Measurements from ENCODE around the gene R3HCC1L. TPM values are rescaled to one million over a fixed set of nuclear protein-coding genes. Genes with fewer than 3 reads are reported as not detected.
A peak's percentile ranks its signal among the peaks of the same experiment; 100 is the strongest.
"Not testable (repeated sequence)": the region's sequence is repeated elsewhere in the genome, so short reads cannot be mapped to it uniquely, and the experiment has no call there.

The R3HCC1L gene
- total RNA-seq, 1 donor from 2014 or later = 17.6 TPM

DNA sequence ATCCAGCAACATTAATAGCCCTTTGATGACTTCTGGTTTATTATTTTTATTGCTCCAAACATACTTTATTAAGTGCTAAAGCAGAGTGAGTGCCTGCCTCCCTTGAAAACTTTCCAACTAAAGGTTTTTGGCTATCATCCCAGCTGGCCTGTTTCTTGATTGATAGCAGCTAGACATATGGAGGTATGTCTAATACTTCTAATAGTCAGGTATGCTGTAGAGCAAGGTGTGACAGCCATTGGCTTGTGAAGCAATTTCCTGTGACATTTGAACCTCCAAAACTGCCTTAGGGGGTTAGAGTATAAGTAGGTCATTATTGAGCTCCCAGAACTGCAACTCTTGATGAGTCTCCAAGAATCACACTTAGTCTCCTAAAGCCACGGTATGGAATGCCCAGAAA, 77.7 kb downstream of the R3HCC1L start:
- no peak for DNase-seq
- intact Hi-C loops (cut with micrococcal nuclease) = loop anchor here (10.0 kb wide), 1 partner anchor 67 kb away; no protein-coding TSS in a partner anchor
- Mint-ChIP-seq H3K9me3 (peaks cover 4% of the 10 kb centered on the region), H3K4me3 (no peak overlapping the region), H3K27ac (no peak overlapping the region), H3K36me3 (ENCODE audit: low read depth) (peaks cover 52% of the 10 kb centered on the region), H3K27me3 (no peaks in the 10 kb centered on the region), H3K4me1 (peaks cover 7% of the 10 kb centered on the region)

- Mint-ChIP-seq H3K27ac (no peak overlapping the region), H3K4me1 (peaks cover 7% of the 10 kb centered on the region), H3K27me3 (no peaks in the 10 kb centered on the region), H3K36me3 (ENCODE audit: low read depth) (peaks cover 53% of the 10 kb centered on the region), H3K4me3 (no peak overlapping the region), H3K9me3 (peaks cover 4% of the 10 kb centered on the region)
- intact Hi-C loops (cut with micrococcal nuclease) = loop anchor here (10.0 kb wide), 1 partner anchor 69 kb away; no protein-coding TSS in a partner anchor
- DNase-seq = no peak
Measured at GRCh38 chr10:98213740-98214139, 79.3 kb downstream of the R3HCC1L start.

- no peak for DNase-seq
- intact Hi-C loops (cut with micrococcal nuclease) = loop anchor here (10.0 kb wide), 1 partner anchor 71 kb away; no protein-coding TSS in a partner anchor
- Mint-ChIP-seq H3K27me3 (no peaks in the 10 kb centered on the region), H3K27ac (no peak overlapping the region), H3K9me3 (peaks cover 13% of the 10 kb centered on the region), H3K4me1 (peaks cover 7% of the 10 kb centered on the region), H3K4me3 (no peak overlapping the region), H3K36me3 (ENCODE audit: low read depth) (peaks cover 52% of the 10 kb centered on the region)
Measured at GRCh38 chr10:98215373-98215772, 80.9 kb downstream of the R3HCC1L start.

DNA sequence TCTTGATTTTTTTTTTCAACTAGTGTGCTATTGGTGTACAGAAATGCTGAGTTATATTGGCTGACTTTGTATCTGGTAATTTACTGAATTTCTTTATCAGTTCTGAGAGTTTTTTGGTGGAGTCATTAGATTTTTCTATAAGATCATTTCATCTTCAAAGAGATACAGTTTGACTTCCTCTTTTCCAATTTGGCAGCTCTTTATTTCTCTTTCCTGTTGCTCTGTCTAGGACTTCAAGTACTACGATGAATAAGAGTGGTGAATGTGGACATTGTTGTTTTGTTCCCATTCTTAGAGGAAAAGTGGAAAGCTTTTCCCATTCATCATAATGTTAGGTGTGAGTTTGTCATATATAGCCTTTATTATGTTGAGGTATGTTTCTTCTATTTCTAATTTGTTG, 83.3 kb downstream of the R3HCC1L start:
- H3K9me3 Mint-ChIP-seq = peaks cover 13% of the 10 kb centered on the region
- H3K36me3 Mint-ChIP-seq (ENCODE audit: low read depth) = peaks cover 43% of the 10 kb centered on the region
- no peak overlapping the region for H3K27ac Mint-ChIP-seq
- H3K27me3 Mint-ChIP-seq = no peaks in the 10 kb centered on the region
- intact Hi-C loops (cut with micrococcal nuclease) = loop anchor here (10.0 kb wide), 1 partner anchor 73 kb away; no protein-coding TSS in a partner anchor
- H3K4me3 Mint-ChIP-seq = no peak overlapping the region
- no peaks in the 10 kb centered on the region for H3K4me1 Mint-ChIP-seq
- DNase-seq = no peak

DNA sequence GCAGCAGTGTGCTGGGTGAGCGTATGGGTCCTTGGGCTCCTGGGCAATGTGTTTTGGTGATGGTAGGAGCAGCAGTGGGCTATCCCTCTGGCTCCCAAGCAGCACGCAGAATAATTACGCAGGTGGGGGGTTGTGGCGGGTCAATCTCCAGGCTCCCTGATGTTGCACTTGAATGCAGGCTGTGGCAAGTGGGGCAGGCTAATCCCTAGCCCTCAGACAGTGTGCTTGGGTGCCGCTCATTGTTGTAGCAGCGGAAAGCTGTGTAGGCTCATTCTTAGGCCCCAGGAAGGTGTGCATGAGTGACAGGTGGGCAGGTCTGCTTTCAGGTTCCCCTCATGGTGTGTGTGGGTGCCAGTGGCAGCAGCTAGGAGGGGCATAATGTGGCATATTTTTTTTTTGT, 89.4 kb downstream of the R3HCC1L start:
- no peak overlapping the region for H3K27ac Mint-ChIP-seq
- peaks cover 15% of the 10 kb centered on the region for H3K9me3 Mint-ChIP-seq
- no peaks in the 10 kb centered on the region for H3K27me3 Mint-ChIP-seq
- H3K4me3 Mint-ChIP-seq = no peak overlapping the region
- intact Hi-C loops (cut with micrococcal nuclease) = no loop called here
- DNase-seq = no peak
- peaks cover 11% of the 10 kb centered on the region for H3K4me1 Mint-ChIP-seq
- peaks cover 34% of the 10 kb centered on the region for H3K36me3 Mint-ChIP-seq (ENCODE audit: low read depth)

GRCh38 chr10:98224509-98224908, 90.1 kb downstream of the R3HCC1L start:
- H3K9me3 Mint-ChIP-seq = peaks cover 11% of the 10 kb centered on the region
- no peak for DNase-seq
- no peak overlapping the region for H3K4me3 Mint-ChIP-seq
- H3K27me3 Mint-ChIP-seq = no peaks in the 10 kb centered on the region
- intact Hi-C loops (cut with micrococcal nuclease) = no loop called here
- no peak overlapping the region for H3K27ac Mint-ChIP-seq
- peaks cover 15% of the 10 kb centered on the region for H3K4me1 Mint-ChIP-seq
- peaks cover 33% of the 10 kb centered on the region for H3K36me3 Mint-ChIP-seq (ENCODE audit: low read depth)

DNA sequence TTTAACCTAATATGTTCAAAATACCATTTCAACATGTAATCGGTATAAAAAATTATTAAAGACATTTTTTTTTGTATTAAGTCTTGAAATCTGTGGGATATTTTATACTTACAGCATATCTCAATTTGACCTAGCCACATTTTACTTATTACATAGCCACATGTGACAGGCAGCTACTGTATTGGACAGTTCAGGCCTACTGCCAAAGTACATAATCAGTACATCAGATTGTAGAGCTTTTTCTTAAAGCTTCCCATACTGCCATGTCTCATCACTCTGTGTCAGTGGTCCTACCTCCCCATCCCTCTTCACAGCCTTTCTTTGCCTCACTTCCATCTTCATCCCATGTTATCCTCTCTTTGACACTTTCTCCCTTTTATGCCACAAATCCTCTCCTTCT, 90.5 kb downstream of the R3HCC1L start:
- H3K9me3 Mint-ChIP-seq = peaks cover 6% of the 10 kb centered on the region
- no peaks in the 10 kb centered on the region for H3K27me3 Mint-ChIP-seq
- intact Hi-C loops (cut with micrococcal nuclease) = no loop called here
- H3K4me3 Mint-ChIP-seq = no peak overlapping the region
- H3K4me1 Mint-ChIP-seq = peaks cover 16% of the 10 kb centered on the region
- peaks cover 28% of the 10 kb centered on the region for H3K36me3 Mint-ChIP-seq (ENCODE audit: low read depth)
- no peak for DNase-seq
- no peak overlapping the region for H3K27ac Mint-ChIP-seq

GRCh38 chr10:98226508-98227144, 92.2 kb downstream of the R3HCC1L start:
- Mint-ChIP-seq H3K27ac (no peak overlapping the region), H3K9me3 (peaks cover 11% of the 10 kb centered on the region), H3K4me3 (no peak overlapping the region), H3K4me1 (peaks cover 16% of the 10 kb centered on the region), H3K36me3 (ENCODE audit: low read depth) (peaks cover 35% of the 10 kb centered on the region), H3K27me3 (no peaks in the 10 kb centered on the region)
- DNase-seq = no peak
- intact Hi-C loops (cut with micrococcal nuclease) = no loop called here

DNA sequence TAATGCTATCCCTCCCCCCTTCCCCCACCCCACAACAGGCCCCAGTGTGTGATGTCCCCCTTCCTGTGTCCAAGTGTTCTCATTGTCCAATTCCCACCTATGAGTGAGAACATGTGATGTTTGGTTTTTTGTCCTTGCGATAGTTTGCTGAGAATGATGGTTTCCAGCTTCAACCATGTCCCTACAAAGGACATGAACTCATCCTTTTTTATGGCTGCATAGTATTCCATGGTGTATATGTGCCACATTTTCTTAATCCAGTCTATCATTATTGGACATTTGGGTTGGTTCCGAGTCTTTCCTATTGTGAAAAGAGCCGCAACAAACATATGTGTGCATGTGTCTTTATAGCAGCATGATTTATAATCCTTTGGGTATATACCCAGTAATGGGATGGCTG, 93.3 kb downstream of the R3HCC1L start:
- Mint-ChIP-seq H3K27ac (peak overlapping the region; percentile 56), H3K9me3 (peaks cover 11% of the 10 kb centered on the region), H3K36me3 (ENCODE audit: low read depth) (peaks cover 36% of the 10 kb centered on the region), H3K4me1 (peaks cover 16% of the 10 kb centered on the region)
- DNase-seq; H3K27me3 Mint-ChIP-seq; intact Hi-C loops (cut with micrococcal nuclease); H3K4me3 Mint-ChIP-seq: not testable (repeated sequence)

DNA sequence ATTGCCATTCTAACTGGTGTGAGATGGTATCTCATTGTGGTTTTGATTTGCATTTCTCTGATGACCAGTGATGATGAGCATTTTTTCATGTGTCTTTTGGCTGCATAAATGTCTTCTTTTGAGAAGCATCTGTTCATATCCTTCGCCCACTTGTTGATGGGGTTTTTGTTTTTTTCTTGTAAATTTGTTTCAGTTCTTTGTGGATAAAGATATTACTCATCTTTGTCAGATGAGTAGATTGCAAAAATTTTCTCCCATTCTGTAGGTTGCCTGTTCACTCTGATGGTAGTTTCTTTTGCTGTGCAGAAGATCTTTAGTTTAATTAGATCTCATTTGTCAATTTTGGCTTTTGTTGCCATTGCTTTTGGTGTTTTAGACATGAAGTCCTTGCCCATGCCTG, 93.8 kb downstream of the R3HCC1L start:
- H3K9me3 Mint-ChIP-seq = peaks cover 11% of the 10 kb centered on the region
- H3K36me3 Mint-ChIP-seq (ENCODE audit: low read depth) = peaks cover 35% of the 10 kb centered on the region
- H3K27ac Mint-ChIP-seq = peak overlapping the region; percentile 56
- H3K4me3 Mint-ChIP-seq; H3K27me3 Mint-ChIP-seq; DNase-seq; intact Hi-C loops (cut with micrococcal nuclease): not testable (repeated sequence)
- peaks cover 15% of the 10 kb centered on the region for H3K4me1 Mint-ChIP-seq

GRCh38 chr10:98231417-98231816, 97.0 kb downstream of the R3HCC1L start:
- peaks cover 5% of the 10 kb centered on the region for H3K9me3 Mint-ChIP-seq
- H3K4me3 Mint-ChIP-seq = no peak overlapping the region
- DNase-seq = no peak
- peaks cover 12% of the 10 kb centered on the region for H3K4me1 Mint-ChIP-seq
- H3K27me3 Mint-ChIP-seq = no peaks in the 10 kb centered on the region
- no peak overlapping the region for H3K27ac Mint-ChIP-seq
- intact Hi-C loops (cut with micrococcal nuclease) = no loop called here
- peaks cover 40% of the 10 kb centered on the region for H3K36me3 Mint-ChIP-seq (ENCODE audit: low read depth)

DNA sequence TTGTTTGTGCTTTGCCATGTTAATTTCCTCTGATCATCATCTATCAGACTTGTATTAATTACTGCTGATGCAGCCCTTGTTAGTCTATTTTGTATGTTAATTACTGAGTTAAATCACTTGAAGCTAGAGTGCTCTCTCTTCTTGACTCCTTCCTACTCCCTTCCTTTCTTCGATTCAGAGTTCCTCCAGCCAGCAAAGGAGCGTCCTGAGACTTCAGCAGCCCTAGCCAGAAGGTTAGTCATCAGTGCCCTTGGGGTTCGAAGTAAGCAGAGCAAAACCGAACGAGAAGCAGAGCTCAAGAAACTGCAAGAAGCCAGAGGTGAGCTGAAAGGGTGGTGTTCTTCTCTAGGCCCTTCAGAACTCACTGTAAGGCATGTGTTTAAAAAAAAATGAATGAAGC, 101.4 kb downstream of the R3HCC1L start:
- Mint-ChIP-seq H3K27ac (no peak overlapping the region), H3K27me3 (no peaks in the 10 kb centered on the region), H3K4me1 (no peaks in the 10 kb centered on the region), H3K9me3 (no peaks in the 10 kb centered on the region), H3K4me3 (no peak overlapping the region), H3K36me3 (ENCODE audit: low read depth) (peaks cover 36% of the 10 kb centered on the region)
- no peak for DNase-seq
- intact Hi-C loops (cut with micrococcal nuclease) = no loop called here

DNA sequence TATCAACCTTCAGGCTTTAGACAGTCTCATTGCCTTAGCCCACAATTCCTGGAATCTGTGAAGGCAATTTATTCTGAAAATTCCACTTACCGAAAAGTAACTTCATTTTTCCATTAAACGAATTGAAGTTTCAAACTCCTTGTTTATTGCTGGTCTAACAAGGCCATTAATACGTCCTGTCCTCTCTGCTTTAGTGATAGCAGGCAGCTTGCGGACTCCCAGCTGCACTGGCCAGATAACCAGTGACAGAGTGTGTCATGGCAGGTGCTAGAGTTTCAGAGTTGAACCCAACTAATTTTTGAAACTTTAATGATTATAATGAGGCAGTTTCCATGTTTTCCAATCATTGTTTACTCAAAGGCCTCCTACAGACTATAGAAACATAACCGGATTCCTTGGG, 102.4 kb downstream of the R3HCC1L start:
- intact Hi-C loops (cut with micrococcal nuclease) = no loop called here
- H3K4me1 Mint-ChIP-seq = no peaks in the 10 kb centered on the region
- DNase-seq = no peak
- H3K27ac Mint-ChIP-seq = no peak overlapping the region
- H3K27me3 Mint-ChIP-seq = no peaks in the 10 kb centered on the region
- H3K36me3 Mint-ChIP-seq (ENCODE audit: low read depth) = peaks cover 41% of the 10 kb centered on the region
- H3K9me3 Mint-ChIP-seq = no peaks in the 10 kb centered on the region
- H3K4me3 Mint-ChIP-seq = no peak overlapping the region

DNA sequence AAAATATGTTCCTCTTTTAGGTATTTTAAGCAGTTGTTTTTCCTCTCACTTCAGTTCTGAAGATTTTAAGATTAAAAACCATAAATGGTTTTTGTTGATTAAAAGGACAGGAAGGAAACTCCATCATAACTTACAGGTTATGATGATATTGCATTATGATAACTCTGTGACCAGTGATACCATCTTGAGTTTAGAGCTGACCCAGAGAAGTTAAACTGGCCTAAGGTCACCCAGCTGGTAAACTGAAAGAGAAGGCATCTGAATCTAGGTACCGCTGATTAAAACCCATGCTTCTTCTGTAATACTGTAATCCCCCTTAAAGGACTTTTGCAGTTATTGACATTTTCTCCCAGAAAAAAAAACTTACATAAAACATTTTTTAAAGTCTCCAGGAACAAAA, 103.9 kb downstream of the R3HCC1L start:
- Mint-ChIP-seq H3K9me3 (no peaks in the 10 kb centered on the region), H3K4me1 (no peaks in the 10 kb centered on the region), H3K4me3 (no peak overlapping the region), H3K27me3 (no peaks in the 10 kb centered on the region), H3K27ac (no peak overlapping the region), H3K36me3 (ENCODE audit: low read depth) (peaks cover 45% of the 10 kb centered on the region)
- intact Hi-C loops (cut with micrococcal nuclease) = no loop called here
- no peak for DNase-seq

DNA sequence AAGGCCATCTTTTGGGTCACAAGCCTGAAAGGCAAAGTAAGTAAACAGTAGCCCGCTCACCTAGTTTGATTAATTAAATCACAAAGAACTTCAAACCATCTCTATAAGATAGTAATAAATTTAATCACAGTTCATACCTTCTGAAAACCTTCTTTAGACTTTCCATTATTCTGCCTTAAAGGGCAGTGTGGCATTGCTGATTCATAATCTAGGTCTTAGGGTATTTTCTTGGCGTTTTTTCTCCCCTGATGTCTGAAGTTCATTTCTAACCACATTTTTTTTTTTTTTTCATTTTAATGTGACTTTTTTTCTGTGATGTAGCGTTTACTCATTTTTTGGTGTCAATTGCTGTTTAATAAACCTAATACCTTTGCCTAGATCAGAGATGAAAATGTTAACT, 106.1 kb downstream of the R3HCC1L start:
- intact Hi-C loops (cut with micrococcal nuclease) = loop anchor here (10.0 kb wide), 1 partner anchor 66 kb away; no protein-coding TSS in a partner anchor
- H3K4me1 Mint-ChIP-seq = no peaks in the 10 kb centered on the region

More for the DNA sequence above, 106.1 kb downstream of the R3HCC1L start:
- no peak overlapping the region for H3K4me3 Mint-ChIP-seq
- no peaks in the 10 kb centered on the region for H3K27me3 Mint-ChIP-seq
- no peak overlapping the region for H3K27ac Mint-ChIP-seq
- no peak for DNase-seq
- H3K9me3 Mint-ChIP-seq = no peaks in the 10 kb centered on the region
- H3K36me3 Mint-ChIP-seq (ENCODE audit: low read depth) = peaks cover 52% of the 10 kb centered on the region

All from activated CD4-positive, alpha-beta T cell treated with anti-CD3 and anti-CD28 coated beads, Interleukin-2, amount 10 ng/mL, durations not matched to agents 24 days and 14 days (primary cell).